ENCODE measurements around the gene ZNF714. TPM values are rescaled to one million over a fixed set of nuclear protein-coding genes. Genes with fewer than 3 reads are reported as not detected.

ZNF714 gene
- total RNA-seq, 1 experiment from 2014 or later = 20.0 TPM

DNA sequence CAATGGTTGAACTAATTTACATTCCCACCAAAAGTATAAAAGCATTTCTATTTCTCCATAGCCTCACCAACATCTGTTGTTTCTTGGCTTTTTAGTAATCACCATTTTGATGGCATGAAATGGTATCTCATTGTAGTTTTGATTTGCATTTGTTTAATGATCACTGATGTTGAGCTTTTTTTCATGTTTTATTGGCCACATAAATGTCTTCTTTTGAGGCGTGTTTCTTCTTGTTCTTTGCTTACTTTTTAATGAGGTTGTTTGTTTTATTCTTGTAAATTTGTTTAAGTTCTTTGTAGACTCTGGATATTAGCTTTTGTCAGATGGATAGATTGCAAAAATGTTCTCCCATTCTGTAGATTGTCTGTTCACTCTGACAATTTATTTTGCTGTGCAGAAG lies 28.2 kb downstream of the ZNF714 start:
- no peaks in the 10 kb centered on the region for H3K27me3 ChIP-seq (ENCODE audit: insufficient read depth, low read length)
- TF ChIP-seq ZNF274 (IDR thresholded peaks at IDR 0.05; ENCODE audit: low read depth, low read length) (no peak), CEBPB (IDR thresholded peaks at IDR 0.05; ENCODE audit: low read depth) (no peak), ELF1 (IDR thresholded peaks at IDR 0.05; ENCODE audit: borderline replicate concordance, low read depth) (no peak), POLR2A (IDR thresholded peaks at IDR 0.05; ENCODE audit: borderline replicate concordance, extremely low read depth, insufficient read depth, insufficient read length) (no peak), JUND (IDR thresholded peaks at IDR 0.05) (no peak), YY1 (IDR thresholded peaks at IDR 0.05; ENCODE audit: extremely low read depth, insufficient replicate concordance, low read depth, low read length) (no peak), SP1 (IDR thresholded peaks at IDR 0.05; ENCODE audit: low read depth) (no peak), TCF7L2 (IDR thresholded peaks at IDR 0.05; ENCODE audit: borderline replicate concordance, extremely low read depth, insufficient read depth, insufficient read length) (no peak), CBX3 (IDR thresholded peaks at IDR 0.05; ENCODE audit: low read depth) (no peak), EZH2phosphoT487 (IDR thresholded peaks at IDR 0.05; ENCODE audit: borderline replicate concordance) (no peak), EGR1 (IDR thresholded peaks at IDR 0.05; ENCODE audit: low read depth) (no peak)
- TF ChIP-seq, protein P1, sequence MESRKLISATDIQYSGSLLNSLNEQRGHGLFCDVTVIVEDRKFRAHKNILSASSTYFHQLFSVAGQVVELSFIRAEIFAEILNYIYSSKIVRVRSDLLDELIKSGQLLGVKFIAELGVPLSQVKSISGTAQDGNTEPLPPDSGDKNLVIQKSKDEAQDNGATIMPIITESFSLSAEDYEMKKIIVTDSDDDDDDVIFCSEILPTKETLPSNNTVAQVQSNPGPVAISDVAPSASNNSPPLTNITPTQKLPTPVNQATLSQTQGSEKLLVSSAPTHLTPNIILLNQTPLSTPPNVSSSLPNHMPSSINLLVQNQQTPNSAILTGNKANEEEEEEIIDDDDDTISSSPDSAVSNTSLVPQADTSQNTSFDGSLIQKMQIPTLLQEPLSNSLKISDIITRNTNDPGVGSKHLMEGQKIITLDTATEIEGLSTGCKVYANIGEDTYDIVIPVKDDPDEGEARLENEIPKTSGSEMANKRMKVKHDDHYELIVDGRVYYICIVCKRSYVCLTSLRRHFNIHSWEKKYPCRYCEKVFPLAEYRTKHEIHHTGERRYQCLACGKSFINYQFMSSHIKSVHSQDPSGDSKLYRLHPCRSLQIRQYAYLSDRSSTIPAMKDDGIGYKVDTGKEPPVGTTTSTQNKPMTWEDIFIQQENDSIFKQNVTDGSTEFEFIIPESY (IDR thresholded peaks at IDR 0.05; ENCODE audit: extremely low read depth, insufficient replicate concordance, low read length) = no peak
- TF ChIP-seq, protein P2, sequence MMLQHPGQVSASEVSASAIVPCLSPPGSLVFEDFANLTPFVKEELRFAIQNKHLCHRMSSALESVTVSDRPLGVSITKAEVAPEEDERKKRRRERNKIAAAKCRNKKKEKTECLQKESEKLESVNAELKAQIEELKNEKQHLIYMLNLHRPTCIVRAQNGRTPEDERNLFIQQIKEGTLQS (IDR thresholded peaks at IDR 0.05) = no peak
- no peak overlapping the region for H3K27ac ChIP-seq (ENCODE audit: low read depth, low read length)
- peaks cover 10% of the 10 kb centered on the region for H3K79me2 ChIP-seq (ENCODE audit: insufficient read depth, low read length)
- no peak for DNase-seq (ENCODE audit: low read depth, low spot score)
- no peak overlapping the region for H3K9ac ChIP-seq (ENCODE audit: low read length)
- no peak overlapping the region for H2AFZ ChIP-seq (ENCODE audit: low read depth, low read length, poor library complexity, severe bottlenecking)
- no peaks in the 10 kb centered on the region for H3K9me2 ChIP-seq (ENCODE audit: insufficient read depth)
- no peaks in the 10 kb centered on the region for H3K9me3 ChIP-seq (ENCODE audit: control insufficient read depth in 1 of 2, insufficient read depth in 1 of 2, low read depth in 1 of 2, low read length in 2 of 2)
- no peak overlapping the region for H3K4me2 ChIP-seq (ENCODE audit: low read length)
- H3K4me3 ChIP-seq (replicated peaks in 1 of 2; ENCODE audit: low read depth in 1 of 2, low read length in 2 of 2) = no peak overlapping the region
- no peaks in the 10 kb centered on the region for H3K36me3 ChIP-seq (ENCODE audit: control insufficient read depth in 1 of 2, insufficient read depth in 2 of 2, low read length in 2 of 2)
- no peaks in the 10 kb centered on the region for H3K4me1 ChIP-seq (ENCODE audit: control insufficient read depth in 1 of 2, insufficient read depth in 2 of 2, low read length in 2 of 2)
- no peak for ATAC-seq
- H4K20me1 ChIP-seq (ENCODE audit: insufficient read depth) = no peaks in the 10 kb centered on the region; the same call in 1 of the 2 replicates
- BruUV-seq (replicated peaks) = no TSS peak
- ChIA-PET RAD21 (ENCODE audit: low non-redundant PET in 1 of 2, low total read pairs in 2 of 2, uncharacterized antibody in 2 of 2, unreplicated experiment in 2 of 2) (no interaction called here), POLR2A (no interaction called here), CTCF (no interaction called here)
- intact Hi-C loops (cut with micrococcal nuclease) = no loop called here

Data from HCT116 (cell line).